Ishikawa (cell line): ENCODE results near the gene NOS1.

ENCODE experiments used
- CEBPB ChIP-seq: IDR thresholded peaks from 2 replicates; pipeline ENCODE4 v1.6.1; 2012
- CREB1 ChIP-seq: IDR thresholded peaks from 2 replicates; pipeline ENCODE4 v1.6.1; 2012; ENCODE audit warnings: low read depth
- EGR1 ChIP-seq: IDR thresholded peaks from 2 replicates; pipeline ENCODE4 v1.6.1; 2012
- EP300 ChIP-seq: IDR thresholded peaks from 2 replicates; pipeline ENCODE4 v1.6.1; 2012; ENCODE audit warnings: borderline replicate concordance
- FOXM1 ChIP-seq: IDR thresholded peaks from 2 replicates; pipeline ENCODE4 v1.6.1; 2012; ENCODE audit warnings: low read depth, borderline replicate concordance
- MAX ChIP-seq: IDR thresholded peaks from 2 replicates; pipeline ENCODE4 v1.6.1; 2012
- NFIC ChIP-seq: IDR thresholded peaks from 2 replicates; pipeline ENCODE4 v1.6.1; 2012
- RAD21 ChIP-seq: IDR thresholded peaks from 2 replicates; pipeline ENCODE4 v1.6.1; 2012; ENCODE audit warnings: low read depth
- REST ChIP-seq: IDR thresholded peaks from 2 replicates; pipeline ENCODE4 v1.6.1; 2012; ENCODE audit warnings: low read depth, mild to moderate bottlenecking
- TAF1 ChIP-seq: IDR thresholded peaks from 2 replicates; pipeline ENCODE4 v1.6.1; 2012; ENCODE audit warnings: low read depth, mild to moderate bottlenecking
- TCF12 ChIP-seq: IDR thresholded peaks from 2 replicates; pipeline ENCODE4 v1.6.1; 2012; ENCODE audit warnings: low read depth
- TEAD4 ChIP-seq: IDR thresholded peaks from 2 replicates; pipeline ENCODE4 v1.6.1; 2012
- USF1 ChIP-seq: IDR thresholded peaks from 2 replicates; pipeline ENCODE4 v1.6.1; 2012
- YY1 ChIP-seq: IDR thresholded peaks from 2 replicates; pipeline ENCODE4 v1.6.1; 2012; ENCODE audit warnings: low read depth
- ZBTB7A ChIP-seq: IDR thresholded peaks from 2 replicates; pipeline ENCODE4 v1.6.1; 2012; ENCODE audit warnings: low read depth

Gene NOS1

GRCh38 chr12:117342682-117343081 lies 18.7 kb downstream of the NOS1 start:
- TF ChIP-seq USF1 = no peak
- no peak for TF ChIP-seq EGR1
- TF ChIP-seq MAX = no peak

- TF ChIP-seq CEBPB (no peak), REST (no peak), FOXM1 (no peak), CREB1 (no peak), USF1 (no peak), RAD21 (no peak), TEAD4 (no peak), TAF1 (no peak), EP300 (no peak), TCF12 (no peak), ZBTB7A (no peak), YY1 (no peak), NFIC (no peak), EGR1 (no peak), MAX (no peak)
These were observed 19.2 kb downstream of the NOS1 start for GRCh38 chr12:117342247-117342646.

- TF ChIP-seq EGR1 (no peak), NFIC (no peak), CREB1 (no peak), REST (no peak)
These were observed 22.3 kb downstream of the NOS1 start for GRCh38 chr12:117339104-117339503.

GRCh38 chr12:117334855-117335587 lies 26.4 kb downstream of the NOS1 start:
- TF ChIP-seq RAD21 (no peak), TCF12 (no peak), FOXM1 (no peak), MAX (no peak), REST (no peak), CREB1 (no peak)

GRCh38 chr12:117334051-117334450 lies 27.4 kb downstream of the NOS1 start:
- no peak for TF ChIP-seq TAF1
- no peak for TF ChIP-seq REST
- no peak for TF ChIP-seq ZBTB7A
- TF ChIP-seq YY1 = no peak
- no peak for TF ChIP-seq MAX
- no peak for TF ChIP-seq TCF12
- no peak for TF ChIP-seq NFIC
- no peak for TF ChIP-seq EGR1
